AG08395 (cell line): ENCODE measurements around the gene MYEOV.

Experiments
- DNase-seq: peaks from one replicate; pipeline ENCODE4 v3.0.0; 2012; ENCODE audit warnings: mixed read lengths, low spot score

The MYEOV gene

GRCh38 chr11:69293819-69294505 is at the start of gene MYEOV:
TSS of gene MYEOV (plus strand) at chr11:69294155. CDS start at chr11:69295355, 1,200 bp downstream.
- DNase-seq: peak; percentile 30

GRCh38 chr11:69244266-69244665 is 49.7 kb upstream of the MYEOV start:
- no peak for DNase-seq

- DNase-seq: no peak
Measured at GRCh38 chr11:69245041-69245440, 48.9 kb upstream of the MYEOV start.

- no peak for DNase-seq
Measured at GRCh38 chr11:69245491-69246345, 48.2 kb upstream of the MYEOV start.

GRCh38 chr11:69249311-69250185 is 44.4 kb upstream of the MYEOV start:
- peak; percentile 22 for DNase-seq

GRCh38 chr11:69250186-69251056 is 43.5 kb upstream of the MYEOV start:
- DNase-seq: no peak

- no peak for DNase-seq
Measured at GRCh38 chr11:69251057-69251393, 42.9 kb upstream of the MYEOV start.

GRCh38 chr11:69251639-69252489 is 42.1 kb upstream of the MYEOV start:
- no peak for DNase-seq

- no peak for DNase-seq
Measured at GRCh38 chr11:69252490-69252837, 41.5 kb upstream of the MYEOV start.

GRCh38 chr11:69253028-69253427 is 40.9 kb upstream of the MYEOV start:
- DNase-seq: peak; percentile 42

- no peak for DNase-seq
Measured at GRCh38 chr11:69257134-69257533, 36.8 kb upstream of the MYEOV start.

GRCh38 chr11:69257838-69258658 is 35.9 kb upstream of the MYEOV start:
- DNase-seq: no peak

- no peak for DNase-seq
Measured at GRCh38 chr11:69259096-69259495, 34.9 kb upstream of the MYEOV start.

- peak; percentile 41 for DNase-seq
Measured at GRCh38 chr11:69260622-69261021, 33.3 kb upstream of the MYEOV start.

GRCh38 chr11:69261116-69261515 is 32.8 kb upstream of the MYEOV start:
- no peak for DNase-seq

- no peak for DNase-seq
Measured at GRCh38 chr11:69262918-69263735, 30.8 kb upstream of the MYEOV start.

GRCh38 chr11:69263736-69264052 is 30.3 kb upstream of the MYEOV start:
- DNase-seq: no peak

- DNase-seq: no peak
Measured at GRCh38 chr11:69264486-69264885, 29.5 kb upstream of the MYEOV start.

GRCh38 chr11:69265210-69265609 is 28.7 kb upstream of the MYEOV start:
- no peak for DNase-seq
